A172 (cell line): ENCODE results near the gene RERGL. TPM values are rescaled to one million over a fixed set of nuclear protein-coding genes. Genes with fewer than 3 reads are reported as not detected.
"Not testable (repeated sequence)": the region's sequence is repeated elsewhere in the genome, so short reads cannot be mapped to it uniquely, and the experiment has no call there.

Experiments
- DNase-seq: peaks from one replicate; pipeline ENCODE4 v3.0.0-alpha.2; 2015; ENCODE audit warnings: low spot score
- total RNA-seq: library from RNA; depleted of rRNA; stranded (reverse); fragments of >200 nt; shearing (Covaris generic); gene quantifications from 2 replicates; pipeline ENCODE4 v1.2.3, GENCODE V29; 2014; rRNA removed

RERGL gene
- not detected in 2 replicates for total RNA-seq

GRCh38 chr12:18090093-18090492 lies at the start of gene RERGL:
Gene RERGL, minus strand, starts transcription at chr12:18090193. Its CDS starts 53 bp downstream, at chr12:18090140.
- DNase-seq = no peak

- DNase-seq = no peak
These were observed 49.3 kb upstream of the RERGL start for GRCh38 chr12:18139254-18139653.

GRCh38 chr12:18135509-18135908 lies 45.5 kb upstream of the RERGL start:
- DNase-seq = peak; percentile 52

- DNase-seq = no peak
These were observed 45.1 kb upstream of the RERGL start for GRCh38 chr12:18135086-18135485.

GRCh38 chr12:18130851-18131250 lies 40.9 kb upstream of the RERGL start:
- no peak for DNase-seq

- no peak for DNase-seq
These were observed 33.7 kb upstream of the RERGL start for GRCh38 chr12:18123707-18124106.

GRCh38 chr12:18120899-18121298 lies 30.9 kb upstream of the RERGL start:
- no peak for DNase-seq

- DNase-seq = no peak
These were observed 18.6 kb upstream of the RERGL start for GRCh38 chr12:18108611-18109010.

GRCh38 chr12:18103624-18104023 lies 13.6 kb upstream of the RERGL start:
- DNase-seq = no peak

GRCh38 chr12:18101043-18101442 lies 11.1 kb upstream of the RERGL start:
- DNase-seq = no peak

GRCh38 chr12:18084080-18084479 lies 5.9 kb downstream of the RERGL start:
- no peak for DNase-seq

- no peak for DNase-seq
These were observed 10.3 kb downstream of the RERGL start for GRCh38 chr12:18079541-18080246.

- DNase-seq = no peak
These were observed 16.0 kb downstream of the RERGL start for GRCh38 chr12:18074001-18074400.

- no peak for DNase-seq
These were observed 17.3 kb downstream of the RERGL start for GRCh38 chr12:18072723-18073122.

GRCh38 chr12:18071336-18071735 lies 18.7 kb downstream of the RERGL start:
- no peak for DNase-seq

- no peak for DNase-seq
These were observed 21.6 kb downstream of the RERGL start for GRCh38 chr12:18068355-18068754.

- no peak for DNase-seq
These were observed 23.3 kb downstream of the RERGL start for GRCh38 chr12:18066666-18067065.

- DNase-seq = not testable (repeated sequence)
These were observed 27.1 kb downstream of the RERGL start for GRCh38 chr12:18062867-18063266.

- DNase-seq = no peak
These were observed 32.9 kb downstream of the RERGL start for GRCh38 chr12:18057051-18057450.

GRCh38 chr12:18054925-18055619 lies 34.9 kb downstream of the RERGL start:
- no peak for DNase-seq

GRCh38 chr12:18045446-18045992 lies 44.5 kb downstream of the RERGL start:
- peak; percentile 5 for DNase-seq

GRCh38 chr12:18040060-18040742 lies 49.8 kb downstream of the RERGL start:
- not testable (repeated sequence) for DNase-seq
